Stromal cell of bone marrow (primary cell): ENCODE measurements around the gene ANKEF1.
"Not testable (repeated sequence)": the region's sequence is repeated elsewhere in the genome, so short reads cannot be mapped to it uniquely, and the experiment has no call there.

Experiments
- DNase-seq: peaks from one replicate; pipeline ENCODE4 v3.0.0-alpha.2; 2012; ENCODE audit warnings: low read depth

ANKEF1 gene

DNA sequence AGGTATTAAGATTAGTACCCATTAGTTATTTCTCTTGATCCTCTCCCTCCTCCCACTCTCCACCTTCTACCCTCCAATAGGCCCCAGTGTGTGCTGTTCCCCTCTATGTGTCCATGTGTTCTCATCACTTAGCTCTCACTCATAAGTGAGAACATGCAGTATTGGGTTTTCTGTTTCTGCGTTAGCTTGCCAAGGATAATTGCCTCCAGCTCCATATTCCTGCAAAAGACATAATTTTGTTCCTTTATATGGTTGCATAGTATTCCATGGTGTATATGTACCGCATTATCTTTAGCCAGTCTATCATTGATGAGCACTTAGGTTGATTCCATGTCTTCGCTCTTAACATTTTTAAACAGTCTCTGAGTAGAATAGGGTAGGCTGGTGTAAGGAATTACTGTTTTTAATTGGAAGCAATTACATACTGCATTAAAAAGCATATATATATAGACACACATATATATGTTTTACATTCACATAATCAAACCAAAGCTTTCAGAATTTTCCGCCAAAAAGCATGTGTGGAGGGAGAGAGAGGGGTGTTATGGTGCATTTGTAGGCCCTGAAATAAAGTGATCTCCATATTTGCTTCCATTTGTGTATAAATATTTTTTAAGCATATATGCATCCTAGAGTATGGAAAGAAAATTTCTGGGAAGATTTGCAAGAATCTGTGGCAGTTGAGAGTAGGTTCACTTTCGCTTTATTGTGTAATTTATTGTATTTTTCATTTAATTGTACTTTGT lies 709 bp upstream of the ANKEF1 start:
- DNase-seq, result no peak

DNA sequence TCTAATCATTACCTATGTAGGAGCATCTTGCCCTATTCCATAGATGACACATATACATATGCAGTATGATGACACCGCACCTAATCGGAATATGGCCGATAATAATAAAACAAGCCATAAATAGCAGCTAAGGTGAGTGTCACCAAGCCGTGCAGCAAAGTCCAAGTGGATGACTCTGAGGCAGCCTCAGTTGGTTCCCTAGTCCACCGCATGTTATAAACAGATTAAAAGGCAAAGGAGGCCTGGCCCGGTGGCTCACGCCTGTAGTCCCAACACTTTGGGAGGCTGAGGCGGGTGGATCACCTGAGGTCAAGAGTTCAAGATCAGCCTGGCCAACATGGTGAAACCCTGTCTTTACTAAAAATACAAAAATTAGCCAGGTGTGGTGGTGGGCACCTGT lies 1.5 kb downstream of the ANKEF1 start:
- not testable (repeated sequence) for DNase-seq

- peak; percentile 59 for DNase-seq
These were observed 5.5 kb downstream of the ANKEF1 start for GRCh38 chr20:10040070-10040975.

GRCh38 chr20:10042086-10042485 lies 7.3 kb downstream of the ANKEF1 start:
- no peak for DNase-seq

DNA sequence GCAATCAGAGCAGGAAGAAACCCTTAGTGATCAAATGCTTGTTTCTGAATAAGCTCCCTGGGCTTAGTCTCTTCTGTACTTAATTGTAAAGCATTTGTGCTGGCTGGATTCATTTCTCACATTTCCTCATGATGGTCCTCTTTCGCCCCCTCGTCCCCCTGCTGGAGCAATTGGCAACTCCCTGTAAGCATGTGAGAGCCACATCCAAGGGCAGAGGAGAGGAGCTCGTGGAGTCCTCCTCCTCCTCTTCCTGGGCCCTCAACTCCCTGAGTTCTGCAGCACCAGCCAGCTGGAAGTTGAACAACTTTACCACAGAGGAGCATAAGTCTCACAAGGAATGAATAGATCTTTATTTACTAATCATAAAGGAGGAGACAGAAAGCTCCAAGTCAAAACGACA lies 12.6 kb downstream of the ANKEF1 start:
- no peak for DNase-seq

- no peak for DNase-seq
These were observed 16.4 kb downstream of the ANKEF1 start for GRCh38 chr20:10051185-10051584.

DNA sequence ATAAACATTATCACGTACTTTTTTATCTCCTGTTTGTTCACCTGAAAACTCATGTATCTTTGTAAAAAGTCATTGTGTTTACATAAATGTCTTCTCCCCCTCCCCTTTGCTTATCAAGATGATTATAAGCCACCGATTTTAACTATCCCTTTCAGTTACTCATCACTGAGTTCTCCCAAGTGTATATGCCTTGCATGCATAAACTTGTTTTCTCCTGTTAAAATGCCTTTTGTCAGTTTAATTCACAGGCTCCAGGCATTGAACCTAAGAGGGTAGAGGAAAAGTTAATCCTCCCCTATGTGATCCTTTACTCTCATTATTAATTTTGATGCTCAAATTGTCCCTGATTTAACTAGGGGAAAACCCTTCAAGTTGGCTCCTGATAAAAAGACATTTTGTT lies 24.2 kb downstream of the ANKEF1 start:
- no peak for DNase-seq

GRCh38 chr20:10060226-10060625 lies 25.4 kb downstream of the ANKEF1 start:
- DNase-seq, result no peak

- DNase-seq, result no peak
These were observed 26.9 kb downstream of the ANKEF1 start for GRCh38 chr20:10061641-10062040.

DNA sequence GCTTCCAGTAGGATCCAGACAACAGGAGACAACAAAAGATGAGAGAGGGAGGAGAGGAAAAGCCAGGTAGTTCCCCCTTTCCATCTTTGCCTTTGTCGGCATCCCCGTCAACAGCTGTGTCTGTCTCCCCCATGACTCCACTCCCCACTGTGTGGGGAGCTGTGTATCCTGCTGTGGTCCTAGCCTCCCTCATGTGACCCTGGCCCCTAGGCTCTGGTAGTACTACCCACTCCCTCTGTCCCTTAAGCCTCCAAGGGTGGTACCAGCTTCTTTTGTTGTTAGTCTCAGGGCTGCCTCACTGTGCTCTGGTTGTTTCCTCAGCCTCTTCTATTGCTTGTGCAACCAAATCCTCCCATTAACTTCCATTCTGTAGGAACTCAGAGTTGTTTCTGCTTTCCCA lies 28.7 kb downstream of the ANKEF1 start:
- no peak for DNase-seq

- DNase-seq, result no peak
These were observed 29.8 kb downstream of the ANKEF1 start for GRCh38 chr20:10064611-10065010.

GRCh38 chr20:10065154-10065833 lies 30.5 kb downstream of the ANKEF1 start:
- peak; percentile 25 for DNase-seq

GRCh38 chr20:10067321-10067720 lies 32.5 kb downstream of the ANKEF1 start:
- DNase-seq, result peak; percentile 32

DNA sequence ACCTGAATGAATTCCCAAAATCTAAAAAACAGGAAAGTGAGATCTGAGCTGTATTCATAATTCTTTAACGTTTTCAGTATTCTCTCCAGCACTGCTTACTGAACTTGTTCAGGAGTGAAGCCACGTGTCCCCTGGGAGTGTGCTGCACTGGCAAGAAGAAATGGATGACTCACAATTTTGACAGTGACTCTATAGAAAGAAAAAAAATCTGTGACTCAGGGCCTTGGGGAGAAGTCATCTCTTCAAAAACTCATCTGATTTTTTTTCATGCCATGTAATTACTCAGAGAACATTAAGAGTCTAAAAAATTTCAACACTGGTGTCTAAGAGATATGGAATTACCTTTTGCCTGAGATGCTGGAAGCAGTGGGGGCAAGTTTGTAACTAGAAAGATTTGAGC lies 39.7 kb downstream of the ANKEF1 start:
- peak; percentile 87 for DNase-seq

DNA sequence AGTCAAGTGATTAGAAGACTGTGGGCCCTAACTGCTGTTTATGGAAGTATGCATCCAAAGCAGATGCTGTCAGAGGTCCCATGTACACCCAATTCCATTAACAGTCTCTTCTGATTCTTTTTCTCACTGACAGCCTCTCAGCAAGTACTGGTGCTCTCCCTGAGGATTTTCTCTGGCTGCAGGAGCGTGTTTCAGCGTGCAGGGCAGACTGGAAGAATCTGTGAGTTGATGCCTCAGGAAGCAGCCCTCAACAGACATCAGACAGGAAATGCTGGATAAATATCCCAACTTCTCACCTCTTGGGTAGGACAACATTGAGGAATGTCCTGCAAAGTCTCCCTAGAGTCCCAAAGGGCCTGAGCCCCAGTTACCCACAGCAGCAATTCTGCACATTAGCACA lies 40.8 kb downstream of the ANKEF1 start:
- no peak for DNase-seq

GRCh38 chr20:10076126-10077080 lies 41.6 kb downstream of the ANKEF1 start:
- DNase-seq, result no peak

GRCh38 chr20:10077081-10077471 lies 42.3 kb downstream of the ANKEF1 start:
- no peak for DNase-seq

DNA sequence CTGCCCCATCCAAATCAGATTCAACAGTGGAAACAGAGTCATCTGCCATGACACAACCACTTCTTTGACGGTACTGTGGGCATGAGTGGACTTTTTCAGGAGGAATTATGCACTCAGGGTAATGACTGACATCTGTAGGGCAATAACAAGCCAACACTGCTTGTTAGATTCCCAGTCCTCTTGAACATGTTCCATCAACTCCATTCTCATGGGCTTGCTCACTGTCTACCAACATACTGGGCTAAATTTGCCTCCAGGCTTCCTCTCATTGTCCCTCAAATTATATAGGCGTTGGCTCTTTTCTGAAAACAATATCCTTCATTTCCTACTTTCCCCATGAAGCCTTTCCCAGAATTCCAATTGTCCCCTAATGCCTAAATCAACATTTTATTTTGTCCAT lies 43.1 kb downstream of the ANKEF1 start:
- DNase-seq, result no peak

DNA sequence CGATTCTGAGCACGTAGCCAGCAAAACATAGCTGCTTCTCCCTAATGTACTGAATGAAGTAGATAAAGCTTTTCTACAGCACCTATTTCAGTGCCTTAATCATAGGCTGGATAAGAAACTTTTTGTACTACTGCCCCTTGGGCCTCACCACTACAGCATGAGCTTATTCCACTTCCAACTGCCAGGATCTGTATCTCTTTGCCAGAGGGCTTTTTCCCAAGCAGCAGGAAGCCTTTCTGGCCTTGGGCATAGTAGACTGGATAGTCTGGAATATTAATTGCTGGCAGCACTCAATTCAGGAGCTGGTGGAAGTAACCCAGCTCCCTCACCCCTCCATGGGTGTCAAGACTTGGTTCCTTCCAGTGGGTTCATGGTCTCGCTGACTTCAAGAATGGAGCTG lies 43.6 kb downstream of the ANKEF1 start:
- no peak for DNase-seq

- peak; percentile 70 for DNase-seq
These were observed 45.2 kb downstream of the ANKEF1 start for GRCh38 chr20:10079964-10080363.

DNA sequence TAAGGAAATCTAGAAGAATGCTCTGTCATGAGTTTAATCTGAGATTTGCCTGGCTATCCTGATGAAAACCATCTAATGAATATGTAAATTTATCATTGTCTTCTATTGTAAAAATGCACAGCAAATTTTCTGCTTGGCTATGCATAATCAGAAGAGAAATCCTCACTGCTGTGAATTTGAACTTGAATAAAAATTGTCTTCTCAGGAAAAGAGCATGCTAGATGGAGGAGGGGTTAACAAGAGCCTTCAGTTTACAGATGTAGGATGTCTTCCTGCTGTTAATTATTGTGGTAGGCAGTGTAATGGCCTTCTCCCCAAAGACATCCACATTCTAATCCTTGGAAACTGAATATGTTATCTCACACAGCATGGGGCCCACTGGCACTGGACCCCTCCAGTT lies 45.8 kb downstream of the ANKEF1 start:
- no peak for DNase-seq
